HTR-8/SVneo (cell line): ENCODE data around the gene USP3.
A peak's percentile ranks its signal among the peaks of the same experiment; 100 is the strongest.

ENCODE experiments used
- DNase-seq: peaks from one replicate; pipeline ENCODE4 v3.0.0; 2011; ENCODE audit warnings: low spot score, mixed read lengths; ENCODE audit not compliant: insufficient read length
- FAIRE-seq: peaks from 2 replicates; lab custom pipeline; 2011; peaks lifted over from hg19 to GRCh38; lab: Jason Lieb, UNC

The USP3 gene

GRCh38 chr15:63495343-63495742, 9.1 kb upstream of the USP3 start:
- DNase-seq, result no peak
- no peak for FAIRE-seq

GRCh38 chr15:63495780-63496488, 8.5 kb upstream of the USP3 start:
- no peak for DNase-seq
- no peak for FAIRE-seq

DNA sequence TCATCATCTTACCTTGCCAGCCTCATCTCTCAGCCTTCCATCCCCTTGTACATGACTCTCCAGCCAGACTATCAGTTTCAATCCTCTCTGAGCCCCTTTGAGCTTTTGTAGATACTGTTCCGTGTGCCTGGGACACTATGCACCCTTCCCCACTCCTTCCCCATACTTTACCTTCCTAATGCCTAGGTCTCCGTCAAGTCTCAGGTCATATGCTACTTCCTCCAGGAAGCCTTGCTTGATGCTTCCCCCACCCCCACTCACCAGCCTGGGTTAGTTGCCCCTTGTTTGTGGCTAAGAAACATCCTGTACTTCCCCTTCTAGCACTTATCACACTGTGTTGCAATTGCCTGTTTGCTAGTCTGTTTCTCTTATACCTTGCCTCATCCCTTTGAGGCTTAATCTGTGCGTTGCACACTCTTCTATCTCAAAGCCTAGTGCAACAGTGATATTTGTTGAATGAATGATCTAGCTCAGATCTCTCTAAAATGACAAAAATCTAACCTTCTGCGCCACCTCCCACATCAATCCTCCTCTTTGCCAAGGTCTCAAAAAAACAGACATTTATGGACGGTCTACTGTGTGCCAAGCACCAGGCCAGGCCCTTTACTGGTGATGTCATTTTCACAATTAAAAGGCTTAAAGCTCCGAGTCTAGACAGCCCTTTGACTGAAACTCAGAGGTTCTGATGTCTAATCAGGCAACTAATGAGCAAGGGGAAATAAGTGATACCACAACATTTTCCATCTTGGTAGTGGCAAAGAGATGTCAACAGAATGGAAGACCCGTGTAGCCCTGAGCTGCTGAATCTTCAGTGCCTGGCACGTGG, 6.5 kb upstream of the USP3 start:
- FAIRE-seq, result no peak
- DNase-seq, result no peak

- FAIRE-seq, result no peak
- DNase-seq, result no peak
Observed at GRCh38 chr15:63499175-63499549, 5.2 kb upstream of the USP3 start.

- FAIRE-seq (no peak), DNase-seq (no peak)
Observed at GRCh38 chr15:63499611-63500010, 4.8 kb upstream of the USP3 start.

- no peak for FAIRE-seq
- no peak for DNase-seq
Observed at GRCh38 chr15:63500265-63501250, 3.8 kb upstream of the USP3 start.

GRCh38 chr15:63501256-63502089, 2.9 kb upstream of the USP3 start:
- FAIRE-seq (no peak), DNase-seq (no peak)

GRCh38 chr15:63502137-63502766, 2.1 kb upstream of the USP3 start:
- no peak for FAIRE-seq
- DNase-seq, result no peak

- peak; percentile 68 for DNase-seq
- FAIRE-seq, result no peak
Observed at GRCh38 chr15:63502843-63503738, 1.3 kb upstream of the USP3 start.

DNA sequence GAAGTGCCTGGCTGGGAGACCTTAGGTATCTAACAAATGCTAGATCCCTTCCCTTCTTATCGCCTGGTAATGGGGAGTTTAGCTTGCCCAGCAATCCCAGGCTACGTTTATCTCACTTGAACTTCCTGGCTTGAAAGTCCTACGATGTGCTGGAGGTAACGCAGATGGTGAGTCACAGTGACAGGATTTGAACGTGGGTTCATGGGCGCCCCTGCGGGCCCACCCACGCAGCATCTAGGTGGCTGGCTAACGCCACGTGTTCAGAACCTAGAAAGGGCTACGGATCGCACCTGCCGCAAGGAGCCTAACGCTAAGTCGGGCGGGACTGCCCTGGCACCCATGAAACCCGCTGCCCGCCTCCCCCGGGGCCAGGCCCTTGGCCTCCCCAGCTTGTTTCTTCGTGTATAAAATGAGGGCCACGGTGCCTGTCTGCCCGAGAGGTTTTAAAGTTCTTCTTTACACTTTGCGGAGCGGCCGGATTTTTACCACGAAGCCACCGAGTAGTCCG, 600 bp upstream of the USP3 start:
- no peak for DNase-seq
- no peak for FAIRE-seq

GRCh38 chr15:63504979-63505841, 817 bp downstream of the USP3 start:
- FAIRE-seq, result no peak
- DNase-seq, result no peak

DNA sequence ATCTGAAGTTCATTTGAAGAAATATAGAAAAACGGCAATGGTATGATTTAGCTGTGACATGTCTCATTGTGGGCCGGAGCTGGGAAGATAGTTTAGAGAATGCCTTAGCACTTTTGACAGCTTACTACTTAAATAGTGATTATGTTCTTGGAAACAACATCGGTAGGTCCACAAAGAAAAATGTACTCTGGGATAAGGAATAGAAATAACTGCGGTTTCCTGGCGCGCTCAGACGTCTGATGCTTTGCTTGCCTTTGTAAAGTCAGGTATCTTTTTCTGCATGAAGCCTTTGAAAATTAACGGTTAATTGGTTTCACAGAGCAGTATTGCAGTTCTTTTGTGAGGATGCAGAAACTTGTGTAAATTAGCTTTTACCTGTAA, 1.4 kb downstream of the USP3 start:
- DNase-seq, result no peak
- FAIRE-seq, result no peak

DNA sequence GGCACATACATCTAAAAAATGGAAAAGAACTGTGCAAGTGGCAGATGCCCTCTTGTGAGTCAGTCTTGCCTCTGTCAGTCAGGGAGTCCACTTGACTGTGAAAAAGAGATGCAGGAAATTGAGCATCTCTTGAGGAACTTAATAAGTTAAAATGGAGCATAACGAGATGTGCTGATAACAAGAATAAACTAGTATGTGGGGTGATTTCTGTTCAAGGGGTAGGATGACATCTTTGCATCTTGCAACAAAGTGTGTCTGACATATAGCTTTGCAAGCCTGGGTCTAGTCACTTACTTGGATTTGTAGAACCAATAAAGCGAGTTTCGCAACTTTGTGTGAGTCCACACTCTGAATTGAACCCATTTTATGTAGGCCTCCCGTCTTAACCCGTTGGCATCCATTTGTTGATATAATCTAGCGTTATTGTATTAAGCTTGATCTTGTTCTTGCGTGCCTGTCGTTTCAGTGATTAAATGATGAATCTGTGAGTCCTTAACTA, 2.2 kb downstream of the USP3 start:
- DNase-seq (no peak), FAIRE-seq (no peak)

DNA sequence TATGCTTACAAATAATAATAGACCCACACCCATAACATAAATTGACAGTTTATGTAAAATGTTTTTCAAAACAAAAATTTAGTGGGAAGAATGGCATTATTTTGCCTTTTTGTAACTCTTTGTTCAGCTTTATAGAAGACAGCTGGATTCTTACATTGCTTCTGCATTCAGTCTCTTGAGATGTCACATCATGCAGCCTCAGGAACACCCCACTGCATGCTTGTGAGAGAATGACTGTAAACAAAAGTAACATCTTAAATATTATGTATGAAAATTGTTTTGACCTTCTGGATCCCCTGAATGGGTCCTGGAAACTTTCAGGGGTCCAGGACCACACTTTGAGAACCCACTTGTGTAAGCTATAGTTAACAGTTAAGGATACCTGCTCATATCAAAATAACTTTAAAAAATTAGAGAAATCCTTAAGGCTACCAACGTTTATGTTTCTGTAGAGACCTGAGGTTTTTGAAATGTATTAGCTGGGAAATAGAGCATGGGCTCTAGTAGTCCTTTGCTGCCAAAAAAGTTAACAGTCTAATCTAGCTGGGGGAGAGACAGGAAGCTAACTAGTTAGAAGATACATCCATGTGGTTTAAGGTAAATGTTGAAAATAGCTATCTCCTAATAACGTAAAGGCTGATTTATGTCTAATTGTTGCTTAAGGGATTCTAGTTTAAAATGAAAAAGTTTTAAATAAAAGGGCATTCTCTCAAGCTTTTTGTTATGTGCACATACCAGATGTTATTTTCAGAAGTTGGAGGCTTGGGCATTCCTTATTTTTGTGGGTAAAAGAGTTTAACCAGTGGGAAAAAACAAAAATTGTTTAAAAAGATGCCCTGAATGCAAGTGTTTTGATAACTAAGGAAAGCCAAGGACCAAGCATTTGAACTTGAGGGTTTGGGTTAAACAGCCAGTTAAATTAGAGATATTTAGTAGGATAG, 3.8 kb downstream of the USP3 start:
- DNase-seq (no peak), FAIRE-seq (no peak)

- DNase-seq (no peak), FAIRE-seq (no peak)
Observed at GRCh38 chr15:63509056-63509954, 4.9 kb downstream of the USP3 start.
